ENCODE results near the gene IL22RA1.

Gene IL22RA1

DNA sequence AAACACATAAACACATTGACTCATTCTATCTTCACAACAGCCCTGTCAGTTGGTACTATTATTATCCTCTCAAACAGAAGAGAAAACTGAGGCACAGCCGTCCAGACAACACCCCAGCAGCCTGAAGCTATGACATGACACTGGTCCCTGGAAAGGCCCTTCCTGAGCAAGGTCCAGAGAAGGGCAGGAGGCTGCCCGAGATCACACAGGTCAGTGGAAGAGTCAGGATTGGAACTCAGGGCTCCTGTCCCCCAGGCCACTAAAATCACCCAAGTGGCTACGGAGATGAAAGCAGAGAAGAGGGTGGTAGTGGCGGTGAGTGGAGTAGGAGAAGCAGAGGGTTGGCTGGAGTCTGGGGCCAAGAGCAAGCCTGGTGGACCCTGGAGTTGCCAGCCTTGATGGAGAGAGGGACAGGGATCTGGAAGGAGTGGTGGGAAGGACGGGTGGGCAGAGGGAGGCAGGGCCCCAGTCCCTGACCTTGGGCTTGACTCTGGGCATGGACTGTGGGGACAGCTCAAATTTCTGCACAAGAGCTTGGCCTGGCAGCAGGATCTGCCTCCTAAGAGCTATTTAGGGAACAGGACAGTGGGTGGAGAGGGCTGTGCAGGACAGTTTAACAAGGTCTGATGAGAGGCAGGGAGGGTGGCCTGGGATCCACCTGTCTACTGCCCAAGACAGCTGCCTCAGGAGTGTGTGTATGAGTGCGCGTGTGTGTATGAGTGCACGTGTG, 46.8 kb downstream of the IL22RA1 start:
- DNase-seq, result no peak

DNA sequence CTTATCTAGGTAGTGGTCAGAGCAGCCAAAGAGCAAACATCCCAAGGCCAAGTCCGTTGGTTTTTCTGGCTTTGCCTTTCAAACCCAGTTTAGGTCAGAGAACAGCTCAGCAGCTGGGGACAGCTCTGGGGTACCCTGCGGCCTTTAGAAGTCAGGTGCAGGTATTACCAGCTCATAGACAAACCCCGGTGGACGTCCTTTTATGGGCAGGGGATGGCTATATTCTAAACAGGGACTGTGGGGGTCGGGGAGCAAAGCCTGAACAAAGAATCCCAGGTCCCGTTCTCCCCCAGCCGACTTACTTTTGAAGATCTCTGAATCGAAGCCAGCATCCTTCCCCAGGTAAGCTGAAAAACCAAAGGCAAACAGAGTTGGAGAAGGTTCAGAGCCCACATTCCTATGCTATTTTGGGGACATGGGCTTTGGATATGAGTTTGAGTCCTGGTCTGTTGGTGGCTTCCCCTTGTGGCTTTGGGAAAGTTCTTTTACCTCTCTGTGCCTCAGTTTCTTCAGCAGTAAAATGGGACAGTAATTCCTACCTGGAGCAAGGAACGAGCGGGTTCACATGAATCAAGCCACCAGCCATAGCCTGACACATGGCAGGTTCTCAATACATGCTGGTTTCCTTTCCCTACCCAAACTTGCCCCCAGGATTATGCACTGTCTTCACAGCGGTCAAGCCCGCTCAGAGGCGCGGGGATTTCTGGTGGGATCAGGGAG, 47.6 kb downstream of the IL22RA1 start:
- no peak for DNase-seq

DNA sequence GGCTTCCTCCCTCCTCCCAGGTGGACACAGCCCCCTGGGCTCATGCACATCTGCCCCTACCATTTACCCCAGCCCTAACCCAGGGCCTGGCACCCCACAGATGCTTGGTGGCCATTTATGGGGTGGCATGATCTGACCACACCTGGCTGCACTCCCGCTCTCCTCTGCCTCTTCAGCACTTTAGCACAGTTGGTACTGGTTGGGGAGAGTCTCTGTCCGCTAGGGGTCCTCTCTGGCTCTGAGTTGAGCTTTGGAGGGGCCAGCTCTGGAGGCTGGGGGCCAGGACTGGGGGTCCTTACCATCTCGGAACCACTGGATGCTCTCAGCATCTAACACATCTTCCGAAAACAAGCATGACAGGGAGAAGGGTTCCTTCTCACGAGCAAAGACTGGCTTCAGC, 48.4 kb downstream of the IL22RA1 start:
- DNase-seq, result no peak

DNA sequence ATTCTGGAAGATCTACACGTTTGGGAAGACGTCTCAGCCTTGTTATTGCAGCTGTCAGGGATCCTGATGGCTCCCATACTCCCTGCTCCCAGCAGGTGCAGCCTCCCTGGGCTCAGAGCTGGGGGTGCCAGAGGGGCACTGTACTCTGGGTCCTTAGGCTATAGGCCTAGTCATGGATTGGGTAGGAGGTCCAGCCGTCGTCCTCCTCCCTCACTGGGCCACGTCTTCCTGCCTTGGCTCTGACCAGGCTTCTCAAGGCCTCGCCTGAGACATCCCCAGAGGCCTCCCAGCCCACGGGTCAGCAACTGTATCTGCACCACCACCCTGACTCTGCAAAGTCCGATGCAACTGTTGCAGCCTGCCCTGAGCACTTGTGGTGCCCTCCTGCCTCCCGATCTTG, 49.2 kb downstream of the IL22RA1 start:
- DNase-seq, result no peak

DNA sequence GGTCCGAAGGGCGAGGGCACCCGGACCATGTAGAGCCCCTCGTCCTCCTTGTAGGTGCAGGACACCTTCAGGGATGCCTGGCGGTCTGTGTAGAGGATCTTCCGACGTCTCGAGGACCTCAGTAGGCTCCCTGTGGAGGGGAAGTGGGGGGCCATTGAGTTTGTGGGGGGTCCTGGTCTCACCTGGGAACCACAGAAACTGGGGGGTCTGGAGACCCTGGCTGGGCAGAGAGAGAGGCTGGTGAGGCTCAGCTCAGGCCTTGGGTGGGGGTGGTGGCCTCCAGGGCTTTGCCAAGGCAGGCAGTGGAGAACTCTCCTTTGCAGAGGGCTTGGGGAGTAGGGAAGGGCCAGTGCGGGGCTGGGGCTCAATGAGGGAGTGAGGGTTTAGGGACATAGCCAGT, 50.0 kb downstream of the IL22RA1 start:
- no peak for DNase-seq

DNA sequence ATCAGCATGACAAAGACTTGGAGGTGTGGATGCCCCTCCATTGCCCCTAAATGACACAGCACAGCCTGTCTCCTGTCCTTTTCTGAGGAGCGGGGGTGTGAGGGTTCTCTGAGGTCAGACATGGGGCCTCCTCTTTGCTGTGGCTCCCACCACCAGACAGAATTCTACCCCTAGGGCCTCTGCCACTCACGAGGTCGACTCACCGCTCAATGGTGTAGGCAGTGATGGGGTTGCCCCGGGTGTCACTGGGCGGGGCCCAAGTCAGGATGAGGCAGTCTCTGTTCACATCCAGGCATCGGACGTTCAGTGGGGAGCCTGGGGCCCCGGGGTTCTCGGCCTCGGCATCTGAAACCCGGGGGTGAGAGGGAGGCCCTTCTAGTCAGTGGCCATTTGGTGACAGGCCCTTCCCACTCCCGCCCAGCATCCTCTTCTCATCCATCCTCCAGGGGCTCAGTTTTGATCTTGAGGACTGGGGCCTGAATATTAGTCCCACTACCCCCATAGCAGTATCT, 50.9 kb downstream of the IL22RA1 start:
- peak; percentile 28 to 48 for DNase-seq

DNA sequence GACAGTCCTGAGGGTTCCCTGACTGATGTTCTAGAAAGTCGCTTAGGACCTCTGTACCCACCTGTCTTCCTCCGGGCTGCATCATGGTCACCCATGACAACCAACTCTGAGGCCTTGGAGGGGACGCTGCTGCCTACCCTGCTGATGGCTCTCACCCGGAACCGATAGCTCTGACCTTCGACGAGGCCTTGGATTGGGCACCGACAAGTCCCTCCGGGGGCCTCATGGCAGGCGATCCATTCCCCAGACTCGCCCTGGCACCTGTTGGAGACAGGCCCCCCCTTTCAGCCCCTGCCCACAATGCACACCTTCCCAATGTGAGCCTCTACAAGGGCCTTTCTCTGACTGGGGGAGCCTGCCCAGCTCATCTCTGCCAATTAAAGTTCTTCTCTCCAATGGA, 52.2 kb downstream of the IL22RA1 start:
- DNase-seq, result no peak

DNA sequence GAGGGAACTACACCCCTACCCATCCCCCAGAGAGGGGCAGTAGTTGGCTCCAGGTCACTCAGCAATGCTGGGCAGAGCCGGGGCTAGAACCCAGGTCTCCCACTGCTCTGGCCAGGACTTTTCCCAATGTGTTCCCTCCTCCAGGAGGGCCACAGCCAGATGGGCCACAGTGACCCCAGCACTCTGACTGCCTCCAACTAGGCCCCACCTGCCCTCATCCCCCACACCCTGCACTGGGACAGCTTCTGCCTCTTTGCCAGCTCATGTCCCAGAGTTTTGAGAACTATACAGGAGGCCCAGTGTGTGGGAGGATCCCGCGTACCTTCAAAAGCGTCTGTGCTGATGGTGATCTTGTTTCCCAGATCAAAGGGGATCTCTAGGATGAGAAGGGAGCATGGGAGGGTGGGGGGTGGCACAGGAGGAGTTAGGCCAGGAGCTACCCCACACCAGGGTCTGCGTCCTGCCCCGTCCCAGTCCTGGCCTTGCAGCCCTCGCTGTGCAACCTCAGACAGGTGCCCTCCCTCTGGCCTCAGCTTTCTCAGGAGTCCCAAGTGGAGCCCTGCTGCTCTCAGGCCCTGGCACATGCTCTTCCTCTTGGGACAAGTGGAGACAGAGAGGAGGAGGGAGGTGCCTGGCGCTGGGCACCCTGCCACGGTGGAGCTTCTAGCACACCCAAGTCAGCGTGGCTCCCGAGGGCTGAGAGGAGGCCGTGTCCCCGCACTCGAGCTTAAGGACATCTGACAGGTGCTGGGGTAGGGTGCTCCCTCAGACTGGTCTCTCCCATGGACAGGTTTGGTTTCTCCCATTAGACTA, 53.0 kb downstream of the IL22RA1 start:
- DNase-seq, result no peak

DNA sequence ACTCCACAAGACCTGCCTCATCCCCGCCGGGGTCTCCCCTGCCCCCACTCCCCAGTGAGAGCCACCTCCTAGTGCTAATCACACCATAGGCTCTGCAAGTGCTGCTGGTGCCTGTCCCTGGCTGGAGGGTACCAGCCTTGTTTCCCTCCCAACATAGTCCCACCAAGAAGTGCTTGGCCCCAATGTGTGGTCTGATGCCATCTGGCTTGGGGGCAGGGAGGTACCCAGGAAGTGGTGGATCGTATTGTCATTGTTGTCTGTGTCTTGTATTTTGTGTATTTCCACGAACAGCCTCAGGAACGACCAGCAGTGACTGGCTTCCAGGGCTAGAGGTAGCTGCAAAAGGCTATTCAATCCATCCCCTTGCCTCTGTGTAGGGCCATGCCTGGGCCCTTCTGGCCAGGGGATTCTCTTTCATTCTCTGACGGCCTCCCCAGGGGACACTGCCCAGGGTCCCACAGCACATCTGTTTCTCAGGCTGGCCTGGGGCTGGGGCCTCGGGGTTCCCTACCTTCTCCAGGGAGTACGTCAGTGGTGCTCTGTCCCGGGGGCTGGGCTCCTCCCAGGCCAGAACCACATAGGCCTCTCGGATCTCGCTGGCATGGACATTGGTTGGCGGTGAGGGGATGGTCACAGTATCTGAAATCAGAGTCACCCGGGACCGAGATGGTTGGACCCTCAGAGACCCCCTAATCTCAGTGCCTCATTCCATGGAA, 53.8 kb downstream of the IL22RA1 start:
- DNase-seq, result no peak

DNA sequence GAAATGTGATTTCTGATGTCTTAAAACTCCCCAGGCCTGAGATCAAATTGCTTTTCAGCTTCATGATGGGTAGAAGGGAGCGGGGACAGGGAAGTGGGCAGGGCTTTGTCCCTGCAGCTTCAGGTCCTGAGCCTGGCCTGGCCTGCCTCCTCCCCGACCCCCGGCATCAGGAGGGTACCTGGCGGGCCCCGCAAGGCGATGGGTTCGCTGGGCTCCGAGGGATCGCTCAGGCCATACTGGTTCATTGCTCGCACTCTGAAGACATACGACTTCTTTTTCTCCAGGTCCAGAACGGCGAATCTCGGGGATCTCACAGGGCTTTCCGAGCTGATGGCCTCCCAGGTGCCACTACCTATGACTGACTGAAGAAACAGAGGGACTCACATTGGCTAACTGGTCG, 56.5 kb downstream of the IL22RA1 start:
- DNase-seq, result no peak

DNA sequence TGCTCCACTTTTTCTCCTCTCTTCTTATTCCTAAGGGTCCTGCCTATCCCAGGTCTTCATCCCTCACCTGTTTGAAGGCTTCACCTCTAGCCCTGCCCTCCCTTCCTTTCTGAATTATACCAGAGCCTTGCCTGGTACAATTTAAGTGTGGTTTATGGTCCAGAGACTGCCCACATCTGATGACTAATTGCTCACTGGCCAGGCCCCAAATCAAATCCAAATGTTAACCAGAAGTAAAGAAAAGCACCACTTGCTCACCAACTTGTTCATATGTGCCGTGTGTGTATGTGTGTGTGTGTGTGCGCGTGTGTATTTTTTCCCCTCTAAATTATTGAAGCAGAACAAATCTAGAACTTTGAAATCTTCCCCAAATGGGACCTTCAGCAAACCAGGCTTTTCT, 57.4 kb downstream of the IL22RA1 start:
- no peak for DNase-seq

DNA sequence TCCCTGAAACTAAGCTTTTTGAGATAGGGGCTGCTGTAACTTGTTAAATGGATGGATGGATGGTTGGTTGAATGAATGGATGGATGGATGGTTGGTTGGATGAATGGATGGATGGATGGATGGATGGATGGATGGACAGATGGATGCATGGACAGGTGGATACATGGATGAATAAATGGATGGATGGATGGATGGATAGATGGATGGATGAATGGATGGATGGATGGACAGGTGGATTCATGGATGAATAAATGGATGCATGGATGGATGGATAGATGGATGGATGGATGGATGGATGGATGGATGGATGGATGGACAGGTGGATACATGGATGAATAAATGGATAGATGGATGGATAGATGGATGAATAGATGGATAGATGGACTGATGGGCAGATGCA, 57.9 kb downstream of the IL22RA1 start:
- no peak for DNase-seq

DNA sequence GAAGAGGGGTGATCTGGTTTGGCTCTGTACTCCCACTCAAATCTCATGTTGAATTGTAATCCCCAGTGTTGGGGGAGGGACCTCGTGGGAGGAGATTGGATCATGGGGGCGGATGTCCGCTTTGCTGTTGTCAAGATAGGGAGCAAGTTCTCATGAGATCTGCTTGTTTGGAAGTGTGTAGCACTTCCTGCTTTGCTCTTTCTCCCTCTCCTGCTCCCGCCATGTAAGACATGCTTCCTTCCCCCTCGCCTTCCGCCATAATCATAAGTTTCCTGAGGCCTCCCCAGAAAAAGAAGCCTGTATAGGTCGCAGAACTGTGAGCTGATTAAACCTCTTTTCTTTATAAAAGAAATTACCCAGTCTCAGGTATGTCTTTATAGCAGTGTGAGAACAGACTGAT, 58.9 kb downstream of the IL22RA1 start:
- no peak for DNase-seq

DNA sequence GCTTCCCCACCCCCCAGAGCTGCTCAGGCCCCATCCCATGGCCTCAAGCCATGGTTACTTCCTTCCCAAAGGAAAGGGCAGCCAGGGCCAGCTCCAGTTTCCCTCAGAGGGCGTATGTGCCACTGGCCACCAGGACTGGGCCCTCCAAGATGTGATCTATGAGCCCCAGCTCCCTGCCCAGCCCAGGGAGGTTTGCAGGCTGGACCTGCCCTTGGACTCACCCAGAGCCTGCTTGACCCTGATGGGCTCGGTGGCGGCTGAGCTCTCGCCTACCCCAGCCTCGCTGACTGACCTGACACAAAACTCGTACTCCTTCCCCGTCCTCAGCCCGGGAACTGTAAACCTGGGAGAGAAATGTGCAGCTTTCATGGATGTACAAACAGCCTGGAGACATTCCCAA, 60.6 kb downstream of the IL22RA1 start:
- DNase-seq, result no peak

DNA sequence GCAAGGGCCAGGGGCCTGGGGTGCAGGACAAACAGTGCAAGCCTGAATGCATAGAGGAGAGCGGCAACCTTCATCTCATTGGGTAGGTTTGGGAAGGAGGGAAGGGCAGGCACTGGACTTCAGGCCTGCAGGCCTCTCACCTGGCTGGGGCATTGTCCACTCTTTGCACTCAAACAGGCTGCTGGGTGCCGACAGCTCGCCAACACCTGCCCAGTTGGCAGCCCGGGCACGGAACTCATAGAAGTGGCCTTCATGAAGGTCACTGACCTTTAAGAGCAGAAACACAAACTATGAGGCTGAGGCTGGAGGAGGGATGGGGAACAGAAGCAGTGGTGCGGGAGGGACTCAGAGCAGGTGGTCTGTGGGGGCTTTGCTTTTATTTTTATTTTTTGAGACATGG, 61.8 kb downstream of the IL22RA1 start:
- DNase-seq, result no peak

DNA sequence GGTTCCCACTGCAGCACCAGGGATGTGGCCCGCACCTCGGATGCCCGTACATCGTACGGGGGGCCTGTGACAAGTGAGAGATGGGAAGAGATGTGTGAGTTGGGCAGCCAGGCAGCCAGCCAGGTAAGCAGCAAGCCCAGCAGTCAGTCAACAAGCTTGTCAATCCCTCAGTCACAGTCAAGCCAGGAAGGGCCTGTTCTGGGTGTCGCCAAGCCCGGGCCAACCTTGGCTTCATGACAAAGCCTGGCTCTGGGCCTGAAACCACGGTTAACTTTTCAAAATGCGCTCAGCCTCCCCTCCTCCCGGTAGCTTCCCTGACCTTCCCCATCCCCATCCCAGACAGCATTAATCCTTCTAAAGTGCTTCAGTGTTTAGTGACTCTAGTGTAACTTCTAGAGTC, 62.8 kb downstream of the IL22RA1 start:
- DNase-seq, result no peak

DNA sequence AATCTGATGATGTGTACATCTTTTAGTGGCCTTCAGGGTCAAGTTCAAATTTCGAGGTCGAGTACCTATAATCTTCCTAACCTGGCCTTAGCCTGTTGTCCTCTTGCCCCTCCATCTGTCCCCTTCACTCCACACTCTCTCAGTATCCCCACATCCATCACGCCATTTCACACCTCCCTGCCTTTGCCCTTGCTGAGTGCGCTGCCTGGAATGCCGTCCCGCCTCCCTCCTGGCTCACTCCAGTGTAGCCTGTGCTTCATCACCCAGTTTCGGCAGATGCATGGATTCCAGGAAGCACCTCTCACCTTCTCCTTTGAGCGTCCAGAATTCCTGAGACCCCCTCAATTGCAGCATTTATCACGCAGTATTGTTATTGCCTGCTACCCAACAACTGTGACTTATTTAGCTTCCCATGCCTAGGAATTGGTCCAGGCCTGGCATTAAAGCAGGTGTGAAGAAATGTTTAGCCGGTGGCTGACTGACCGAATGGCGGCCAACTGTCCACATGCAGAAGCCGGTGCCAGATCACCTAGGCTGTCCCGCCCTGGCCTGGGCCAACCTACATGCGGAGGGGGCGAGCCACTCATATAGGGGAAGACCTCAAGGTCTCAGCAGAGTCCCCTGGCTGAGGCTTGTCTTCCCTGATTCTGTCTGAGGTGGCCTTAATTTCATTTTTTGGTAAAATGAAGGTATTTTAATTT, 65.5 kb downstream of the IL22RA1 start:
- DNase-seq, result no peak

DNA sequence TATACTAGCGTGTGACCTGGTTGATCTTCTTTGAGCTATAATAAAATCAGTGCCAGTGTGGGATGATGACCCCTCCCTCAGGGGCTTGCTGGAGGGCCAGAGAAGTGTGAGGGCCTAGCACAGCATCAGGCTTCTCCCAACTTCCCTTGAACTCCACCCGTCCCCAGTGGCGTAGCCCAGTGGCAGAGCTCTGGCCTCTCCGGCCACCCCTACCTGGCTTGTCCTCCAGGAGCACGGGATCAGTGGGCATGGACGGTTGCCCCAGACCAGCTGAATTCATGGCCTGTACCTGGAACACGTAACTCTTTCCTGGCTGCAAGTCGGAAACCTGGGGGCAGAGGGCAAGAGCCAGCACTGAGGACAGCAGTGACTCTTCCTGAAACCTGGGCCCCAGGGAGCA, 67.0 kb downstream of the IL22RA1 start:
- DNase-seq, result no peak

DNA sequence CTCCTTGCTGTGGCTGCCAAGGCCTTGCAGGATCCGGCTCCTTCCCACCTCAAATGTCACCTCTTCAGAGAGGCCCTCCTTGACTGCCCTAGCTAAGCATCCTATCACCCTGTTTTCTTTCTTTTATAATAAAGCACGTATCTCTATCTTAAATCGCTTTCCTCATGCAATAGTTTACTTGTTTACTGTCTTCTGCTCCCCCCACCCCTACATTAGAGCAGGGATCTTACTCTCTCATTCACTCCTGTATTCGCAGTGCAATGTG, 67.4 kb downstream of the IL22RA1 start:
- no peak for DNase-seq

DNA sequence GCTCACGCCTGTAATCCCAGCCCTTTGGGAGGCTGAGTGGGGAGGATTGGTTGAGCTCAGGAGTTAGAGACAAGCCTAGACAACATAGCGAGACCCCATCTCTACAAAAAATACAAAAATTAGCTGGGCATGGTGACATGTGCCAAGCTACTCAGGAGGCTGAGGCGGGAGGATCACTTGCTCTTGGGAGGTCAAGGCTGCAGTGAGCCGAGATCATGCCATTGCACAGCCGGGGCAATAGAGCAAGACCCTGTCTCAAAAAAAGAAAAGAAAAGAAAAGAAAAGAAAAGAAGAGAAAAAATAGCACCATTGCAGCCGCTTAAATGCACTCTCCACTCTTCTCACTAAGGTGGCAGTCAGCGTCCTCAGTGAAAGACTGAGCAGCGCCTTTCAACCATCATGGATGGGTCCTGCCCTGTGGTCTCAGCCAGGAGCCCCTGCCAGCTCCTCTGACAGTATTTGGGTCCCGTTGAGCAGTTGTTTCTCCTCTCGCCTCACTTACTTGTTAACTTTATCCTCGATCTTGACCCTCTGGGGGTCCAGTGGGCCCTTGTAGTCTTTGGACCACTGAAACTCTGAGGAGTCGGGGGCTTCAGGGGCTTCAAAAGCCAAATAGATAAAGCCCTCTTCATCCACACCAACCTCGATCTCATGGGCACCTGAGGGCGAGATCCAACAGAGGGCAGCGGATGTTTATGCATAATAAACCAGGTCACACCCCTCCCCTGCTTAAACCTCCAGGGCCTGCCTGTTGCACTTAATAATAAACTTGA, 67.9 kb downstream of the IL22RA1 start:
- no peak for DNase-seq

DNA sequence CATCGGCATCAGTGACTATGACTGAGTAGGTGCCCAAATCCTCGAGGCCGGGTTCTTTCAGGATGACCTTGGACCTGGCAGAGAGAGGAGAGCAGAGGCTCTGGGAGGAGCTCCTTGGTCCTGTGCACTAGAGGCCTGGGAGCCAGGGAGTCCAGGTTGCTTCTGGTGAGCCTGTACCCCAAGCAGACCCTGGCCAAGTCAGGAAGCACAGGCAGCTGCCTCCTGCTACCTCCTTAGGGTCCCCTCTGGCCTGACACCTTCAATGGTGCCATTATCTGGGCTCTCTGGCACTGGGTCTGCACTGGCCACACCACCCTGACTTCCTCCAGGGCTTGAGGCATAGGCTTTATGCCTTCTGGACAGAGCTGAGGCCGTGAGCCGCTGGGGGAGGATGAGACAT, 68.7 kb downstream of the IL22RA1 start:
- no peak for DNase-seq

DNA sequence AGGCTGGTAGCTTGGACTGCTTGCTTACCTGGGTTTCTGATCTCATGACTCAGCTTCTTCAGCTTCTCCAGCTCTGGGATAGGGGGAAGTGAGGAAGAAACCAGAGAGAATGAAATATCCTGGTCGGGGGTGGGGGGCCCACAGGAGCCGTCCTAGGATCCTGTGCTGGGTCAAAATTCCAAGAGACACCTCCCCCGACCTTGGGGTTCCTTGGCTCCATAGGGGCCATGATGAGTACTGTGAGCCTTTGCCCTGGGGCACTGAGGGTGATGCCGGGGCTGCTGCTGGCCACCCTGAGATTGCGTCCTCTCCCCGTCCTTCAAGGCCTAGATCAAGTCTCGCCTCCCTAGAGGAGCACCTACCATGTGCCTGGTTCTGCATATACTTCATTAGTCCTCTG, 71.0 kb downstream of the IL22RA1 start:
- DNase-seq, result no peak

Measured in activated T-cell treated with anti-CD3 and anti-CD28 coated beads, Interleukin-2, amount 50 U/mL, for 48 hours (primary cell).